Adrenal gland (tissue), 5 donors: ENCODE results near the gene RGL4.
"Not testable (repeated sequence)": the region's sequence is repeated elsewhere in the genome, so short reads cannot be mapped to it uniquely, and the experiment has no call there.

Source experiments
- POLR2A ChIP-seq, 2 donors: fragments of 450-650 bp; IDR thresholded peaks; one replicate each; pipeline ENCODE4 v1.6.1; 2017; ENCODE audit warnings: antibody characterized with exemption in 2 of 2, mild to moderate bottlenecking in 2 of 2, moderate library complexity in 1 of 2
- TF ChIP-seq, protein P1 (sequence below), 6 experiments: fragments of 450-650 bp in 4 of 6; fragments of 200-600 bp in 2 of 6; sonication (generic) in 1 of 6; IDR thresholded peaks; 1 replicate in 5 of 6; 2 replicates in 1 of 6; pipeline versions ENCODE4 v1.5.1 to v1.8.0; 2016 to 2021; ENCODE audit warnings: antibody characterized with exemption in 6 of 6, mild to moderate bottlenecking in 2 of 6, moderate library complexity in 1 of 6
- donor health status: DM: no; HTN: no; CAD: no.

DNA sequence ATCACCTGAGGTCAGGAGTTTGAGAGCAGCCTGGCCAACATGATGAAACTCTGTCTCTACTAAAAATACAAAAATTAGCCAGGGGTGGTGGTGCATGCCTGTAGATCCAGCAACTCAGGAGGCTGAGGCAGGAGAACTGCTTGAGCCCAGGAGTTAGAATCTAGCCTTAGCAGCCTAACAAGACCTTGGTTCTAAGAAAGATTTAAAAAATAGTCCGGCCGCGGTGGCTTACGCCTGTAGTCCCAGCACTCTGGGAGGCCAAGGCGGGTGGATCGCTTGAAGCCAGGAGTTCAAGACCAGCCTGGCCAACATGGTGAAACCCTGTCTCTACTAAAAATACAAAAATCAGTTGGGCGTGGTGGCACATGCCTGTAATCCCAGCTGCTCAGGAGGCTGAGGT, 44.3 kb upstream of the RGL4 start:
- TF ChIP-seq, protein P1, sequence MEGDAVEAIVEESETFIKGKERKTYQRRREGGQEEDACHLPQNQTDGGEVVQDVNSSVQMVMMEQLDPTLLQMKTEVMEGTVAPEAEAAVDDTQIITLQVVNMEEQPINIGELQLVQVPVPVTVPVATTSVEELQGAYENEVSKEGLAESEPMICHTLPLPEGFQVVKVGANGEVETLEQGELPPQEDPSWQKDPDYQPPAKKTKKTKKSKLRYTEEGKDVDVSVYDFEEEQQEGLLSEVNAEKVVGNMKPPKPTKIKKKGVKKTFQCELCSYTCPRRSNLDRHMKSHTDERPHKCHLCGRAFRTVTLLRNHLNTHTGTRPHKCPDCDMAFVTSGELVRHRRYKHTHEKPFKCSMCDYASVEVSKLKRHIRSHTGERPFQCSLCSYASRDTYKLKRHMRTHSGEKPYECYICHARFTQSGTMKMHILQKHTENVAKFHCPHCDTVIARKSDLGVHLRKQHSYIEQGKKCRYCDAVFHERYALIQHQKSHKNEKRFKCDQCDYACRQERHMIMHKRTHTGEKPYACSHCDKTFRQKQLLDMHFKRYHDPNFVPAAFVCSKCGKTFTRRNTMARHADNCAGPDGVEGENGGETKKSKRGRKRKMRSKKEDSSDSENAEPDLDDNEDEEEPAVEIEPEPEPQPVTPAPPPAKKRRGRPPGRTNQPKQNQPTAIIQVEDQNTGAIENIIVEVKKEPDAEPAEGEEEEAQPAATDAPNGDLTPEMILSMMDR (IDR thresholded peaks at IDR 0.05) = not testable (repeated sequence)
- TF ChIP-seq POLR2A (IDR thresholded peaks at IDR 0.05) = not testable (repeated sequence)
